ENCODE measurements around the gene BTBD2. TPM values are rescaled to one million over a fixed set of nuclear protein-coding genes. Genes with fewer than 3 reads are reported as not detected.
A peak's percentile ranks its signal among the peaks of the same experiment; 100 is the strongest.
"Not testable (repeated sequence)": the region's sequence is repeated elsewhere in the genome, so short reads cannot be mapped to it uniquely, and the experiment has no call there.

BTBD2 gene
- total and polyA plus RNA-seq, 2 donors = 18.0 to 36.9 TPM

DNA sequence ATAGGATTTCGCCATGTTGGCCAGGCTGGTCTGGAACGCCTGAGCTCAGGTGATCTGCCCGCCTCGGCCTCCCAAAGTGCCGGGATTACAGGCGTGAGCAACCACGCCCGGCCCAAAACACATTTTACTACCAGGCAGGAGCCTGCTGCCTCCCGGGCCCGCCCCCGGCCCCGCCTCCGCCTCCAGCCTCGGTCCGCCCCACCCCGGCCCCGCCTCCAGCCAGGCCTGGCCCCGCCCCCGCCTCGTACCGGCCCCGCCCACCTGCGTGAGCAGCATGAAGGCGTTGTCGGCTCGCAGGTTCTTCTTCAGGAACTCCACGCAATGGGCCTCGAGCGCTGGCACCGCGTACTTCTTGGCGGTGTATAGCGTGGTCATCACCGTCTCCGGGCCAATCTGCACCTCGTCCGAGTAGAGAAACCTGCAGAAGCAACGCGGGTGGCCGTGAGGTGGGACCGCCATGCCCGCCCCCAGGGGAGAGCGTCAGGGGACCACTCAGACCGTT, 22.7 kb downstream of the BTBD2 start:
- H3K27ac ChIP-seq (ENCODE audit: low read depth in 1 of 2, low read length in 1 of 2) = no peak overlapping the region
- H3K27me3 ChIP-seq (ENCODE audit: control insufficient read depth in 2 of 2, insufficient read depth in 1 of 2, low read length in 1 of 2) = no peaks in the 10 kb centered on the region
- no peaks in the 10 kb centered on the region for H3K4me1 ChIP-seq (ENCODE audit: control insufficient read depth in 2 of 2, insufficient read depth in 2 of 2, low read length in 2 of 2)
- 97% methylated on average over 44 of the region's 44 CpGs for WGBS
- peaks cover 62 to 64% of the 10 kb centered on the region in 2 donors for H3K36me3 ChIP-seq (ENCODE audit: control insufficient read depth in 2 of 2, insufficient read depth in 2 of 2, low read length in 1 of 2)
- H3K9me3 ChIP-seq (ENCODE audit: control insufficient read depth in 2 of 2, insufficient read depth in 1 of 2, low read length in 1 of 2) = peaks cover 0 to 3% of the 10 kb centered on the region in 2 donors
- DNase-seq (ENCODE audit: low read depth in 6 of 9, low spot score in 9 of 9) = no peak
- no peak overlapping the region for H3K4me3 ChIP-seq (ENCODE audit: low read length in 2 of 2)

DNA sequence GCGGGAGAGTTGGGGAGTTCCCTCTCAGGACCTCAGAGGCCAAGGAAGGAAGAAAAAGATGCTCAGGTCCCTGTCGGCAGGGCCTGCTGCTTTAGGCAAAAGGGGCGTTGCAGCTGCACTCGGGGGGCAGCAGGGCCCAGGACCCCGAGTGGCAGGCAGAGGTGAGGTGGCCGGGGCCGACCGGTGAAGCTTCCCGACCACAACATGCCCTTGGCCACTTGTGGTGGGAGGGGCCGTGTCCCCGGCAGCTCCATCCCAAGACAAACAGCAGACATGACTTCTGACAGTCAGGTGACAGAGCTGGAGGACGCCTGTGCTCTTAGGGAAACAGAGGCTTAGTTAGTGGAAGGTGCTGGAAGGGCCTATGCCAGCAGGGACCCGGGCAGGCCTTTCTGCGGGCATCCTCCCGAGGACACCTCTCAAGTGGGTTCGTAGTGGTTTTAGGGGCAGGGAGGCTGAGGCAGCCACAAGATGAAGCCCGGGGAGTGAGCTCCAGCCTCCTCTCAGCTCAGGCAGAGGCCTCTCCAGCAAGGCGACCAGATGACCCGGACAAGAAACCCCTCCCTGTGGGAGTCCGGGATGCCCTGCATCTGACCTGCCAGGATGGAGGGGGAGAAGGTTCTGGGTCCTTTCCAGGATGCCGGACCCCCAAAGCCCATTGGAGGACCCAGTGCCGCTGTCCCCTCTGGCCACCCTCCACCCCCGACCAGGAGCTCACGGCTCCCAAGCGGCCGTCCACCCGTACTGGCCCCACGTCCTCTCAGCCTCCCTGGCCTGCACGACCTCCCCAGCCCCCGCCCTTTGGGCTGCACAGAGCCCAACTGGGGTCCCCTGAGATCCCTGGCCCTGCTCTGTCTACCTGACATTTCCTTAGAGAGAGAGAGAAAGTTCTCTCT, 24.2 kb downstream of the BTBD2 start:
- Histone ChIP-seq H3K36me3 (ENCODE audit: control insufficient read depth in 2 of 2, insufficient read depth in 2 of 2, low read length in 1 of 2) (peaks cover 69 to 73% of the 10 kb centered on the region in 2 donors), H3K4me3 (ENCODE audit: low read length in 2 of 2) (no peak overlapping the region), H3K9me3 (ENCODE audit: control insufficient read depth in 2 of 2, insufficient read depth in 1 of 2, low read length in 1 of 2) (peaks cover 0 to 3% of the 10 kb centered on the region in 2 donors), H3K4me1 (ENCODE audit: control insufficient read depth in 2 of 2, insufficient read depth in 2 of 2, low read length in 2 of 2) (no peaks in the 10 kb centered on the region), H3K27ac (ENCODE audit: low read depth in 1 of 2, low read length in 1 of 2) (peak overlapping the region in 1 of 2 donors; percentile 13), H3K27me3 (ENCODE audit: control insufficient read depth in 2 of 2, insufficient read depth in 1 of 2, low read length in 1 of 2) (no peaks in the 10 kb centered on the region)
- no peak for DNase-seq (ENCODE audit: low read depth in 6 of 9, low spot score in 9 of 9)
- WGBS = 96% methylated on average over 30 of the region's 30 CpGs

DNA sequence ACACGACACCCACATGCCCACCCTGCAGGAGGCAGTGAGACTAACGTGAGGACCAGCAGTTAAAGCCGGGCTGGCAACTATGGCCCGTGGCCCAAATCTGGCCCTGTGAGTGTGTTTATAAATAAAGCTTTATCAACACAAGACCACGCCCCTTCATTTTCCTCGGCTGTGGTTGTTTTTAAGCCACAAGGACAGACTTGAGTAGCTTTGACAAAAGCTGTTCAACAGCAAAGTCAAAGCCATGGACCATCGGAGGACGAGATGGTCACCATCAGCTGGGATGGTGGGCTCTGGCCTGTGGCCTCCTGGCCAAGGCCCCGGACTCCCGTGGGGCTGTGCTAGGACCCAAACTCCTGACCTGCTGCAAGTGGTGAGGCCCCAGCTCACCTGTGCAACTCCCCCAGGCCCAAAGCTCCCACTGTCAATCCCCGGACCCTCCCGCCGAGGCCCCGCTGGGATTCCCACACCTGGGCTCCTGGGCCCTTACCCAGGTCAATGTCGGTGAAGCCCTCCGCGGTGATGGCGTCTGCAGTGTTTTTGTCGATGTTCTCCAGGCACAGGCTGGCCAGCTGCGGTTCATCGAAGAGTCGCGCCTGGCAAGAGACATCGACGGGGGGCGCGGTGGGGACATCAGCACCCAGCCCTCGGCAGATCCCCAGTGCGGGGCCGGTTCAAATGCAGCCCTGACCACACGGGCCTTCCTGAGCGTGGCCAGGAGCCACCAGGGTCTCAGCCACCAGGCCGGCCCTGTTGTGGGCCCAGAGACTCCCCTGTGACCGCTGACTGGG, 25.1 kb downstream of the BTBD2 start:
- Histone ChIP-seq H3K36me3 (ENCODE audit: control insufficient read depth in 2 of 2, insufficient read depth in 2 of 2, low read length in 1 of 2) (peaks cover 75% of the 10 kb centered on the region in 2 donors), H3K4me1 (ENCODE audit: control insufficient read depth in 2 of 2, insufficient read depth in 2 of 2, low read length in 2 of 2) (no peaks in the 10 kb centered on the region), H3K9me3 (ENCODE audit: control insufficient read depth in 2 of 2, insufficient read depth in 1 of 2, low read length in 1 of 2) (peaks cover 0 to 3% of the 10 kb centered on the region in 2 donors), H3K27me3 (ENCODE audit: control insufficient read depth in 2 of 2, insufficient read depth in 1 of 2, low read length in 1 of 2) (no peaks in the 10 kb centered on the region), H3K27ac (ENCODE audit: low read depth in 1 of 2, low read length in 1 of 2) (no peak overlapping the region), H3K4me3 (ENCODE audit: low read length in 2 of 2) (no peak overlapping the region)
- 98% methylated on average over 34 of the region's 34 CpGs for WGBS
- DNase-seq (ENCODE audit: low read depth in 6 of 9, low spot score in 9 of 9) = no peak

DNA sequence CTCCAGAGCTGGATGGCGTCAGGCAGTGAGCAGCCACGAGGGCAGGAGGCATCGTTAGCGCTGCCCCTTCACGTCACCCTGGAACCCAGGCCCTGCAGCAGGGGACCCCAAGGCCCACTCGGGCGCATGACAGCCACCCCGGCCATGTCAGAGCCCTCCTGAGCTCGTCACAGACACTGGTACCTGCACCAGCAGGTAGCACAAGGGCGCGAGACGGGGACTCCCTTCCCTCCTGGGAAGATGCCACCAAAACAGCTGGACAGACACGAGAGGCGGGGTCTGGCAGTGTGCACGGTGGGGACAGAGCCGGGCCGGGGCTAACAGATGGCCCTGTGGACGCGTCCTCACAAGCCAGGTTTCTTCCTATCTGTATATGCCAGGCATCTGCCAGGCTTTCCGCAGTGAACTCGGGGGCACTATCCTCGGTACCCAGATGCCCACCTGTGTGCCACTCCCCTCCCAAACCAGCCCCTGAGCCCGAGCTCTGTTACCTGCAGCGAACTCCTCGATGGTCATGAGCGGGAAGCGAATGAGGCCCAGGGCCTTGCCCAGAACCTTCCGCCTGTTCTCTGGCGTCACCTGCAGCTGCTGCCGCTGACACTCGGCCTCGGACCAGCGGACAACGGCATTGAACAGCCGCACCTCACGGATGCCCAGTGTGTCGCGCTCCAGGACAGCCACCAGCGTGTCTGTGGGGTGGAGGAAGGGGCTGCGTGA, 25.8 kb downstream of the BTBD2 start:
- no peak overlapping the region for H3K27ac ChIP-seq (ENCODE audit: low read depth in 1 of 2, low read length in 1 of 2)
- peaks cover 81 to 82% of the 10 kb centered on the region in 2 donors for H3K36me3 ChIP-seq (ENCODE audit: control insufficient read depth in 2 of 2, insufficient read depth in 2 of 2, low read length in 1 of 2)
- H3K4me3 ChIP-seq (ENCODE audit: low read length in 2 of 2) = no peak overlapping the region
- peaks cover 0 to 3% of the 10 kb centered on the region in 2 donors for H3K9me3 ChIP-seq (ENCODE audit: control insufficient read depth in 2 of 2, insufficient read depth in 1 of 2, low read length in 1 of 2)
- H3K4me1 ChIP-seq (ENCODE audit: control insufficient read depth in 2 of 2, insufficient read depth in 2 of 2, low read length in 2 of 2) = no peaks in the 10 kb centered on the region
- 96% methylated on average over 40 of the region's 40 CpGs for WGBS
- no peak for DNase-seq (ENCODE audit: low read depth in 6 of 9, low spot score in 9 of 9)
- H3K27me3 ChIP-seq (ENCODE audit: control insufficient read depth in 2 of 2, insufficient read depth in 1 of 2, low read length in 1 of 2) = no peaks in the 10 kb centered on the region

DNA sequence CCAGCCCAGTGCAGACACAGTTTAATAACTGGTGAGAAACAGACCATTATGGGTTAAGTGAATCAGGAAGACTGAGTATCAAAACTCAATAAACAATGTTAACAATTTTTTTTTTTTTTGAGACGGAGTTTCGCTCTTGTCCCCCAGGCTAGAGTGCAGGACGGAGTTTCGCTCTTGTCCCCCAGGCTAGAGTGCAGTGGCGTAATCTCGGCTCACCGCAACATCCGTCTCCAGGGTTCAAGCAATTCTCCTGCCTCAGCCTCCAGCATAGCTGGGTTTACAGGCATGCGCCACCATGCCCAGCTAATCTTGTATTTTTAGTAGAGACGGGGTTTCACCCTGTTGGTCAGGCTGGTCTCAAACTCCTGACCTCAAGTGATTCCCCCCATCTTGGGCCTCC, 27.1 kb downstream of the BTBD2 start:
- not testable (repeated sequence) for H3K4me3 ChIP-seq (ENCODE audit: low read length in 2 of 2); H3K27ac ChIP-seq (ENCODE audit: low read depth in 1 of 2, low read length in 1 of 2); H3K27me3 ChIP-seq (ENCODE audit: control insufficient read depth in 2 of 2, insufficient read depth in 1 of 2, low read length in 1 of 2); DNase-seq (ENCODE audit: low read depth in 6 of 9, low spot score in 9 of 9); H3K9me3 ChIP-seq (ENCODE audit: control insufficient read depth in 2 of 2, insufficient read depth in 1 of 2, low read length in 1 of 2); H3K4me1 ChIP-seq (ENCODE audit: control insufficient read depth in 2 of 2, insufficient read depth in 2 of 2, low read length in 2 of 2)
- WGBS = 97% methylated on average over 10 of the region's 10 CpGs
- H3K36me3 ChIP-seq (ENCODE audit: control insufficient read depth in 2 of 2, insufficient read depth in 2 of 2, low read length in 1 of 2) = peaks cover 86 to 87% of the 10 kb centered on the region in 2 donors

DNA sequence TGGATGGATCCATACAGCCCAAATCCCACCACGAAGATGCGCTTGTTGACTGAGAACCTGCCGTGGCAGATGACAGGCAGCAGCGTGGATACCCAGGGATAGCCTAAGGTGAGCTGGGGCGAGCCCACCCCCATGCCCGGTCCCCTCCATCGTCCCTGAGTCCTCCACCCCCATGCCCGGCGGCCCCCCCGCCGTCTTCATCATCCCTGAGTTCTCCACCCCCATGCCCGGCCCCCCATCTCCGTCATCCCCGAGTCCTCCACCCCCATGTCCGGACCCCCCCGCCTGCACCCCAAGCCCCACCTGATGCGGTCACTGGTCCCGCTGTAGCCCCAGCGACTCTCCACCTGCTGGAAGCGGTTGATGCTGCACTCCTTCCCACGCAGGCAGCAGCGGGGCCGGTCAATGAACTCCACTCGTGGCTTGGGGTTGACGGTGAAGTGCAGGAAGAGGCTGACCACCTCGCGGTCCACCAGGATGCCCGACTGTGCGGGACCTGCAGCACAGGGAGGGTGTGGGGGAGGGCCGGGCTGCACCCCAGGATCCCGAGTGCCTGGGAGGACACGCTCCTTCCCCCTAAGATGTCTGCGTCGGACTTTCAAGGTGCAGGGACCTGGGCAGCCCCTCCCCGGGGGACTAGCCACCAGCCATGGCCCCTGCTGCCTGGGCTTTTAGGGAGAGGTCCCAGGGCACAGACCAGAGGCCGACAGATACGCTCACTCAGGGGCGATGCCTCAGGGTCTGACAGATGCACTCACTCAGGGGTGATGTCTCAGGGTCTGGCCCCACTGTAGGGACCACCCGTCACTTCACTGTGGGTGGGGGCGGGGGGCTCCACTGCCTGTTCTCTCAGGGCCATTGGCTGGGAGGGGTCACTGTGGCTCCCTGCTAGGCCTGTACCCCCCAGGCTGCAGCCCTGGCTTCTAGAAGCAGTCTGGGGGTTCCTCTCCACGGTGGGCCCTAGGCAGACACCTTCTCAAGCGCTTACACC, 28.0 kb downstream of the BTBD2 start:
- Histone ChIP-seq H3K36me3 (ENCODE audit: control insufficient read depth in 2 of 2, insufficient read depth in 2 of 2, low read length in 1 of 2) (peaks cover 81 to 86% of the 10 kb centered on the region in 2 donors), H3K27me3 (ENCODE audit: control insufficient read depth in 2 of 2, insufficient read depth in 1 of 2, low read length in 1 of 2) (no peaks in the 10 kb centered on the region), H3K4me3 (ENCODE audit: low read length in 2 of 2) (no peak overlapping the region), H3K9me3 (ENCODE audit: control insufficient read depth in 2 of 2, insufficient read depth in 1 of 2, low read length in 1 of 2) (no peaks in the 10 kb centered on the region), H3K4me1 (ENCODE audit: control insufficient read depth in 2 of 2, insufficient read depth in 2 of 2, low read length in 2 of 2) (no peaks in the 10 kb centered on the region), H3K27ac (ENCODE audit: low read depth in 1 of 2, low read length in 1 of 2) (no peak overlapping the region)
- DNase-seq (ENCODE audit: low read depth in 6 of 9, low spot score in 9 of 9) = no peak
- WGBS = 92% methylated on average over 42 of the region's 42 CpGs

DNA sequence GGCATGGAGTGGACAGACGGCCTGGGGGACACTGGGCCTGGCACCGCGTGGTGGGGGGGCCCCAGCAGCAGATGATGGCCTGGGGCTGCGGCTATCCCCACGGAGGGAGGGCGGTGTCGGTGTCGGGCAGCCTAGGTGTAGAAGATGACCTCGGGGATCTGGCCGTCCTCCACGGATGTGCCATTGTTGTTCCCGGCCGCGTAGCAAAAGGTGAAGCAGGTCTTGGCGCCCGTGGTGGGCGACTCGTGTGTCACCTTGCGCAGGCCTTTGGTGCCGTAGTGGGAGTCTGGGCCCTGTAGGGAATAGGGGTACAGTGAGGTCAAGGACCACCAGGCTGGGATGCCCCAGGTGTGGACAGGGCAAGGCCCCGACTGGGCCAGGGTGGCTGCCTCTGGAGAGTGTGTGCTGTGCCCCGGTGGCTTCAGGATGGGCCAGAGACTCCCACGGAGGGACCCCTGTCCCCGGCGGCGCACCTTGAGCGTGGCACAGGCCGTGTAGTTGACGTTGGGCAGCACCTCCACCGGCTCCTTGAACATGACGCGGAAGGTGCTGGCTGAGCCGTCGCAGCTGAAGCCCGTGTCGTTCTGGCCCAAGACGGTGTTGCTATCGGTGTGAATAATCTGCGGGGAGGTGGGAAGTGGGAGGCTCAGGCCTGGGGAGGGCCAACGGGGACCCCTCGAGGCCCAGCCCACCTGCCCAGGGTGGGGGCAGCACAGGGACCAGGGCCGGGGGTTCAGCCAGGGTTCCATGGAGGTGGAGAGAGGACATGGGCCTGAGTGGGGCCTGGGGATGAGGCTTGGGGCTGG, 29.0 kb downstream of the BTBD2 start:
- Histone ChIP-seq H3K27ac (ENCODE audit: low read depth in 1 of 2, low read length in 1 of 2) (no peak overlapping the region), H3K9me3 (ENCODE audit: control insufficient read depth in 2 of 2, insufficient read depth in 1 of 2, low read length in 1 of 2) (no peaks in the 10 kb centered on the region), H3K36me3 (ENCODE audit: control insufficient read depth in 2 of 2, insufficient read depth in 2 of 2, low read length in 1 of 2) (peaks cover 81 to 85% of the 10 kb centered on the region in 2 donors), H3K4me1 (ENCODE audit: control insufficient read depth in 2 of 2, insufficient read depth in 2 of 2, low read length in 2 of 2) (no peaks in the 10 kb centered on the region), H3K27me3 (ENCODE audit: control insufficient read depth in 2 of 2, insufficient read depth in 1 of 2, low read length in 1 of 2) (no peaks in the 10 kb centered on the region), H3K4me3 (ENCODE audit: low read length in 2 of 2) (no peak overlapping the region)
- 97% methylated on average over 42 of the region's 42 CpGs for WGBS
- no peak for DNase-seq (ENCODE audit: low read depth in 6 of 9, low spot score in 9 of 9)

All from thymus (tissue), 11 donors.